ENCODE measurements around the gene VWDE. TPM values are rescaled to one million over a fixed set of nuclear protein-coding genes. Genes with fewer than 3 reads are reported as not detected.

Gene VWDE
- 0.21 to 0.74 TPM (median 0.38 TPM) in 5 replicates for total RNA-seq (2022; extraction: Qiagen RNA extraction)

DNA sequence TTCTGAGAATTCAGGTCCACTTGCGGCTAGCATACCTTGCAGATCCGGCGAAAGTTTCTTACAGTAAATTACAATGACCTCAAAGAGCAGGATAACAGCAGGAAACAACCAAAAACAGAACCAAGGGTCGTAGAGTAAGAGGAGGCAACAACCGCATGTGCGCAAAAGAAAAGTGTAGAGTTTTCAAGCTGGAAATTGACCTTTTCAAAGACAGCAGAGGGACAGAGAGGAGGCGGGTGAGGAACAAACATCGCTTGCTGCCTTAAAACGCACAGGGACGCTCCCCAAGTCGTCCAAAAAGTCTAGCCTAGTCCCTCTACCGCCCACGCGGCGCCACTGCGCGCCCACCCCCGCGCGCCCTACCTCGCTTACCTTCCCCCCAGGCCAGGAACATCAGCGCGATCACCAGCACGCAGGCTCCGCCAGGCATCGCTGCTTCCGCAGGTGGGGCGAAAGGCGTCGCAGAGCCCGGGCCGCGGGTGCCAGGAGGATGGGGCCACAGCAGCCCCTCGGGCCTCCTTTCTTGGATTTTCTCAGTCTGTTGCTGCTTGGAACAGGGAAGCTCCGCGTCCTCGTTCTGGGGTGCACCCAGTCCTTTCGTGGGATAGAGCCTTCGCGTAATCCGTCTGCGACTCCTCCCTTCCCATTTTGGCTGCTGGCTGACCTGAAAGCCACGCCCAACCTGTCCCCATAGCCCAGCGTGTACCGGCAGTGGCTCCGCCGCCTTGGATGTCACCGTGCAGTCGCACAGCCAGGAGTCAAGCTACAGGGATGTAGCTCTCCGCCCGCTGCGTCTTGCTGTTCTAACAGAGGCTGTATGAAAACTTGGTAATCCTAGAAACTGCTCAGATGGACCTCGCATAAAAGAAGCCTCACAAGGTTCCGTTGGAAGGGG is at the start of gene VWDE:
Gene VWDE, minus strand, starts transcription at position 579 of the 895 bp plus-strand sequence. Its CDS starts 149 bp downstream, at position 430.

Other genes with a start within 250 kb of the VWDE start
- 28.5 to 35.8 TPM (median 33.2 TPM) in 5 replicates for gene TMEM106B, start 192.6 kb downstream of the VWDE start, total RNA-seq (2022; extraction: Qiagen RNA extraction)
- gene SCIN, start 166.9 kb upstream of the VWDE start, total RNA-seq (2022; extraction: Qiagen RNA extraction): 0.19 to 0.36 TPM (median 0.32 TPM) in 5 replicates